GM10248 (cell line): ENCODE measurements around the gene PRKG1.

ENCODE experiments used
- CTCF ChIA-PET: fragments of 300-600 bp; sonication (Branson Sonifier 250); formaldehyde crosslinking; extraction: SDS; loops from one replicate; lab custom pipeline; 2021; ENCODE audit warnings: antibody characterized with exemption; lab: Yijun Ruan, JAX
- POLR2A ChIA-PET: fragments of 350-650 bp; sonication (Branson Sonifier 250); formaldehyde crosslinking; extraction: SDS; loops from one replicate; lab custom pipeline; 2020; ENCODE audit warnings: antibody characterized with exemption; lab: Yijun Ruan, JAX
- DNase-seq: peaks from one replicate; pipeline ENCODE4 v3.0.0; 2012; ENCODE audit errors: extremely low spot score
- TF ChIP-seq, protein P1 (sequence below): IDR thresholded peaks from 2 replicates; pipeline ENCODE4 v1.5.1; 2012; ENCODE audit warnings: mild to moderate bottlenecking, low read depth; ENCODE audit errors: extremely low read depth, missing control alignments, control extremely low read depth

PRKG1 gene

DNA sequence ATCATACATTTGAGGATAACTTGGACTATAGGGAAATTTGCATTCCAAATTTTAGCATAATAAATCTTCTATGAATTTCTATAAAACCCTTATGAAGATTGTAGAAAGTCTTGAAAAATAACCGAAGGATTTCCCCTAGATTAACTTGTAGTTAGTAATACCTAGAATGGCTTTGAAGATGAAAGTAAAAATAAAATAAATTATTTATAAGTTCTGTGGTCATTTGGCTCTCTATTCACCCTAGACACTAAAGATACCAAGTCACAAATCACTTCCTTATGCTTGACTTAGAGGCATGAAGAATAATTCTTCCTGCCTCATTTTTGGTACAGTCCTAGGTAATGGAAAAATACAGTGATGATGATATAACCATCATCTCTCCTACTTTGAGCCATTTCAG is 545.8 kb downstream of the PRKG1 start:
- TF ChIP-seq, protein P1, sequence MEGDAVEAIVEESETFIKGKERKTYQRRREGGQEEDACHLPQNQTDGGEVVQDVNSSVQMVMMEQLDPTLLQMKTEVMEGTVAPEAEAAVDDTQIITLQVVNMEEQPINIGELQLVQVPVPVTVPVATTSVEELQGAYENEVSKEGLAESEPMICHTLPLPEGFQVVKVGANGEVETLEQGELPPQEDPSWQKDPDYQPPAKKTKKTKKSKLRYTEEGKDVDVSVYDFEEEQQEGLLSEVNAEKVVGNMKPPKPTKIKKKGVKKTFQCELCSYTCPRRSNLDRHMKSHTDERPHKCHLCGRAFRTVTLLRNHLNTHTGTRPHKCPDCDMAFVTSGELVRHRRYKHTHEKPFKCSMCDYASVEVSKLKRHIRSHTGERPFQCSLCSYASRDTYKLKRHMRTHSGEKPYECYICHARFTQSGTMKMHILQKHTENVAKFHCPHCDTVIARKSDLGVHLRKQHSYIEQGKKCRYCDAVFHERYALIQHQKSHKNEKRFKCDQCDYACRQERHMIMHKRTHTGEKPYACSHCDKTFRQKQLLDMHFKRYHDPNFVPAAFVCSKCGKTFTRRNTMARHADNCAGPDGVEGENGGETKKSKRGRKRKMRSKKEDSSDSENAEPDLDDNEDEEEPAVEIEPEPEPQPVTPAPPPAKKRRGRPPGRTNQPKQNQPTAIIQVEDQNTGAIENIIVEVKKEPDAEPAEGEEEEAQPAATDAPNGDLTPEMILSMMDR = no peak
- DNase-seq = no peak
- CTCF ChIA-PET = no interaction called here
- POLR2A ChIA-PET = no interaction called here

DNA sequence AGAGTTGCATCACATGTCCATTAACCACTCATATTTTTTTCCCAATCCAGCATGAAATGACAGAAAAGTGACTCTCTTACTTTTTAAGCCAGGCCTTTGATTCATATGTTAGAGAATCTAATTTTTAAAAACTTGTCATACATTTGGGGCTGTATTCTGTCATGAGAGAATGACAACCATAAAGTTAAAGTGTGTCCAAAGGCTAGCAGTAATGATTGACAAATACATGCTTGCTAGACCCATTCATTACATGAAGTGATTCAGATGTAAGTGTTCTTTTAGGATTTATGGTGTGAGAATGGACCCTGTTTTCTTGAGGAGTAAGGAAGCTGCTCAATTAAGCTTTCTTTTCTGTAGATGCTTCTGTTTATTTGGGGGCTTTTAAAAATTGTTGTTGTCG is 549.7 kb downstream of the PRKG1 start:
- ChIA-PET POLR2A (no interaction called here), CTCF (interaction anchor here (1.8 to 3.0 kb wide), 3 partner anchors 8 to 12 kb away, joined by 8 to 13 read pairs (median 11); no protein-coding TSS in a partner anchor)
- TF ChIP-seq, protein P1 = no peak
- DNase-seq = no peak

DNA sequence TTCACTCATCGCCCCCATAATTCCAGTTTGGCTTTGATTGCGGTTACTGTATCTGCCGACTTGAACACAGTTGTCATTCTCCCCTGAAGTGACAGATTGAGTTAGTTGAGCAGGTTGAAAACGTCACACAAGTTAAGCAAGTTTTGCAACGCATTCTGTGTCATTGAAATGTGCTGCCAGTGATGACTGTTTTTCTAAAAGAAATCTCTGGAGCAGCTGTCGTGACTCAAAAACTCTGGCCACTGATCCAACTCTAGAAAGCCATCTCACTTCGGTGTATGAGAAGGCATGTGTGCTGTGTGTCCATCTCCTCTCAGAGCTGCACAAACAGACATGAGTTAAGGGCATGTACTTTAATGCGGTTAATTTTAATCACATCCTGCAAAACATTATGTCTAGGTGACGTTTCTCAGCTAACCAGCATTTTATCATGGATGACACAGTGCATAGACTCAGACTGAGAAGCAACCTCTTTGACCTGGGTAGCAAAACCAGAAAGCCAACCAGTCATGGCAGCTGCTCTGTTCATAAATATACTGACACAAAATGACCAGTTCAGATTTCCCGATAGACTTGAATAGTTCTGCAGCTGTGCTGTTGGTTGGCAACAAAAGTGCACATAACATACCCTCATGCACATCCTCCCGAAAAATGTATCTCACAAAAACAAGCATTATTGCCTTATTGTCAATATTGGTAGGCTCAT is 555.8 kb downstream of the PRKG1 start:
- ChIA-PET CTCF (no interaction called here), POLR2A (no interaction called here)
- no peak for DNase-seq
- TF ChIP-seq, protein P1 = no peak

DNA sequence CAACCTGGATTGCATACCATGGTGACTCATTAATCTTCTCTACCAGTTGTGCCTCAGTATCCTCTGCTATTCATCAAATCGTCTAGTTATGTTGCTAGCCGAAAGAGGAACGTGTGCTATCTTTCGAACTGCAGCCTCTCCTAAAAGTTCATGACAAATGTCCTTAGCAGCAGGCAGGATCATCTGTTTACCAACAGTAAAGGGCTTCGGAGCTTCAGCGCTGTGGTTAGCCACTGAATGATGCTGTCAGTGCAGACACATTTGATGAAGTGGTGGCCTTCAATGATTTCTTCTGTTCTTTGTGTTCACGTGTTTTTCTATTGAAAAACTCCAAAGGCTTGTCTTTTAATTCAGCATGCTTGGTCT is 556.3 kb downstream of the PRKG1 start:
- no peak for DNase-seq
- ChIA-PET POLR2A (no interaction called here), CTCF (interaction anchor here (0.8 to 2.2 kb wide), 3 partner anchors 8 to 15 kb away, joined by 3 to 11 read pairs (median 5); no protein-coding TSS in a partner anchor)
- TF ChIP-seq, protein P1 = no peak

DNA sequence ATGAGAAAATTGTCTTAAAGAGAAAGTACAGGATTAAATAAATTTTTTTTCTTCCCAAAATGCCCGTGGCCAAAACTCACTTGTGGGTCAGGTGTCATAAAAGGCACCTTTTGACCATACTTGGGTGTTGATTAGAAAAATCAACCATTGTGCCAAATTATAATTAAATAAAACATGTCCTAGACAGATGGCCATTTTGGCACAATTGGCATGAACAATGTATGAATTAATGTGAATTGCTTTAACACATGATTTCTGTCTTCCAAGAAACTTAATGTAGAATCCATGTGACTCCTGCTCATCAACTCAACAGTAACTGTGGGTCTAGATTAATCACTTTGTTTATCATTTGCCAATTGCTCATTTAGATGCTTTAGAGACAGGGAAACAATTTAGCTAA is 561.1 kb downstream of the PRKG1 start:
- POLR2A ChIA-PET = no interaction called here
- CTCF ChIA-PET = interaction anchor here (1.4 to 2.4 kb wide), 2 partner anchors 12 to 16 kb away, joined by 4 to 13 read pairs; no protein-coding TSS in a partner anchor
- TF ChIP-seq, protein P1 = no peak
- no peak for DNase-seq

DNA sequence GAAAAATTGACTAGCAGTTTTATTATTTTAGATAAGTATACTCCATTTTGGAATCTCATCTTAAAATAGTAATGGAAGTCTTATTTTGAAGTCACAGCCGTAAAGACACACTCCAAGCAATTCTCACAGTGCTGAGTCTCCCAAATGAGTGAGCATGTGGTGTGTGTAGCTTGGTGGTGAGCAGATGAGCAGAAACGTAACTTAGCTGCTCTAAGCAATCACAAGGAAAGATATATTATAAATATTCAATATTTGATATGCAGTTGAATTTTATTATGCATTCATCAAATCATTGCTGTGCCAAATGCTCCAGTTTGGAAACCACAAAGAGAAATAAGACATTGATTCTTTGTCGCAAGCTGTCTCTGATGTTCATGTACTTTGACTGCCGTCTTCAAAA is 563.9 kb downstream of the PRKG1 start:
- ChIA-PET CTCF (no interaction called here), POLR2A (no interaction called here)

More for the DNA sequence above, 563.9 kb downstream of the PRKG1 start:
- TF ChIP-seq, protein P1 = no peak
- DNase-seq = no peak
